GM12878 (cell line): ENCODE data around the gene GOSR1.
"Not testable (repeated sequence)": the region's sequence is repeated elsewhere in the genome, so short reads cannot be mapped to it uniquely, and the experiment has no call there.

ENCODE experiments used
- CEBPB ChIP-seq, 2 experiments: fragments of 150-350 bp in 1 of 2; IDR thresholded peaks; 2 replicates each; pipeline ENCODE4 v1.6.1; 2012 to 2014; ENCODE audit warnings: low read depth in 2 of 2, low read length in 2 of 2, borderline replicate concordance in 1 of 2, inconsistent platforms in 1 of 2
- FOS ChIP-seq: IDR thresholded peaks from 3 replicates; pipeline ENCODE4 v1.6.1; 2011; ENCODE audit warnings: borderline replicate concordance; ENCODE audit not compliant: insufficient read length; ENCODE audit errors: extremely low read depth
- NFXL1 ChIP-seq: fragments of 450-650 bp; IDR thresholded peaks from 2 replicates; pipeline ENCODE4 v1.6.1; 2017; ENCODE audit warnings: antibody characterized with exemption, mild to moderate bottlenecking, borderline replicate concordance
- NFYB ChIP-seq: IDR thresholded peaks from 2 replicates; pipeline ENCODE4 v1.6.1; 2011; ENCODE audit warnings: low read depth, mild to moderate bottlenecking, low read length, improper control_type of control experiment, moderate library complexity; ENCODE audit not compliant: insufficient read depth
- SMAD1 ChIP-seq: fragments of 450-650 bp; IDR thresholded peaks from 2 replicates; pipeline ENCODE4 v1.6.1; 2018; ENCODE audit warnings: mild to moderate bottlenecking, low read depth; ENCODE audit not compliant: partially characterized antibody
- YY1 ChIP-seq: IDR thresholded peaks from 2 replicates; pipeline ENCODE4 v1.6.1; 2011; ENCODE audit warnings: low read depth, mild to moderate bottlenecking, low read length
- TF ChIP-seq, protein P1 (sequence below): IDR thresholded peaks from 2 replicates; pipeline ENCODE4 v1.6.1; 2012; ENCODE audit warnings: low read depth, low read length, improper control_type of control experiment
- TF ChIP-seq, protein P2 (sequence below): fragments of 450-650 bp; formaldehyde crosslinking; IDR thresholded peaks from 2 replicates; pipeline ENCODE4 v1.4.0; 2020; ENCODE audit warnings: mild to moderate bottlenecking, moderate library complexity
- TF ChIP-seq, protein P3 (sequence below), 3 experiments: IDR thresholded peaks in 2 of 3; conservative IDR thresholded peaks in 1 of 3; 2 replicates each; pipeline ENCODE4 v1.5.1; 2011; ENCODE audit warnings: low read depth in 3 of 3, low read length in 3 of 3, mild to moderate bottlenecking in 3 of 3, control low read depth in 2 of 3, moderate library complexity in 2 of 3, inconsistent platforms in 1 of 3, mixed read lengths in 1 of 3; ENCODE audit not compliant: control insufficient read depth in 2 of 3, insufficient read depth in 1 of 3; ENCODE audit errors: extremely low read depth in 1 of 3
- TF ChIP-seq, protein P4 (sequence below): IDR thresholded peaks from 2 replicates; pipeline ENCODE4 v1.6.1; 2012; ENCODE audit warnings: low read depth, low read length, improper control_type of control experiment

DNA sequence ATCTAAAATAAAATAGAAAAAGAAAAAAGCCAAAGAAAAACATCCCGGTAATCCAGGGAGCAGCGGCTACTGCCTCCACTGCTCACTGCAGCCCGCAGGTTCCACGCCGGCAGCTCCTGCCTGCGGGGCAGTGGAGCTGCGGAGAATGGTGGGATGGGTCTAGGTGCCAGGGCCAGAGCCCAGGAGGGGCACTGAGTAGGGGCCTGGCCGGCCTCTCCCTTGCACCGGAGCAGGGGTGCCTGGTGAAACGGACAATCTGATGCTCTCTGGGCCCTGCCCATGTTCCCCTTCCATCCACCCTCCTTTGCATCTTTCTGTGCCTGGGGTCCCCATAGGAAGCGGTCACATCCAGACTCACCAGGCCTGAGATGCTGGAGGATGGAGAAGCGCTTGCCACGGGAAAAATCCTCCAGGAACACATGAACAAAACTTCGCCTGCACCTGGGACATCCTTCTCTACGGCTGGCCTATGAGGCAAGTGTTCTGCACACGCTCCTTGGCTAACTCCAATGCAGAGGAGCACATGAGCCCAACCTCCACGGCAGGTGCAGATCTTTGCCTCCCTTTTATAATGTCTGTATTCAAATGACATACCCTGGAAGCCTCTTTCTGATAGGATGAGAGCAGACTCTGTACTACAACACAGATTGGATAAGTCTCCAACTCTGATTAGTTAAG, 98.6 kb downstream of the GOSR1 start:
- TF ChIP-seq NFYB; SMAD1; NFXL1; CEBPB (IDR thresholded peaks at IDR 0.05; ENCODE audit: borderline replicate concordance in 1 of 2, low read depth in 2 of 2, low read length in 2 of 2); FOS; YY1: not testable (repeated sequence)
- TF ChIP-seq, protein P1, sequence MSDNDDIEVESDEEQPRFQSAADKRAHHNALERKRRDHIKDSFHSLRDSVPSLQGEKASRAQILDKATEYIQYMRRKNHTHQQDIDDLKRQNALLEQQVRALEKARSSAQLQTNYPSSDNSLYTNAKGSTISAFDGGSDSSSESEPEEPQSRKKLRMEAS, result not testable (repeated sequence)
- TF ChIP-seq, protein P2, sequence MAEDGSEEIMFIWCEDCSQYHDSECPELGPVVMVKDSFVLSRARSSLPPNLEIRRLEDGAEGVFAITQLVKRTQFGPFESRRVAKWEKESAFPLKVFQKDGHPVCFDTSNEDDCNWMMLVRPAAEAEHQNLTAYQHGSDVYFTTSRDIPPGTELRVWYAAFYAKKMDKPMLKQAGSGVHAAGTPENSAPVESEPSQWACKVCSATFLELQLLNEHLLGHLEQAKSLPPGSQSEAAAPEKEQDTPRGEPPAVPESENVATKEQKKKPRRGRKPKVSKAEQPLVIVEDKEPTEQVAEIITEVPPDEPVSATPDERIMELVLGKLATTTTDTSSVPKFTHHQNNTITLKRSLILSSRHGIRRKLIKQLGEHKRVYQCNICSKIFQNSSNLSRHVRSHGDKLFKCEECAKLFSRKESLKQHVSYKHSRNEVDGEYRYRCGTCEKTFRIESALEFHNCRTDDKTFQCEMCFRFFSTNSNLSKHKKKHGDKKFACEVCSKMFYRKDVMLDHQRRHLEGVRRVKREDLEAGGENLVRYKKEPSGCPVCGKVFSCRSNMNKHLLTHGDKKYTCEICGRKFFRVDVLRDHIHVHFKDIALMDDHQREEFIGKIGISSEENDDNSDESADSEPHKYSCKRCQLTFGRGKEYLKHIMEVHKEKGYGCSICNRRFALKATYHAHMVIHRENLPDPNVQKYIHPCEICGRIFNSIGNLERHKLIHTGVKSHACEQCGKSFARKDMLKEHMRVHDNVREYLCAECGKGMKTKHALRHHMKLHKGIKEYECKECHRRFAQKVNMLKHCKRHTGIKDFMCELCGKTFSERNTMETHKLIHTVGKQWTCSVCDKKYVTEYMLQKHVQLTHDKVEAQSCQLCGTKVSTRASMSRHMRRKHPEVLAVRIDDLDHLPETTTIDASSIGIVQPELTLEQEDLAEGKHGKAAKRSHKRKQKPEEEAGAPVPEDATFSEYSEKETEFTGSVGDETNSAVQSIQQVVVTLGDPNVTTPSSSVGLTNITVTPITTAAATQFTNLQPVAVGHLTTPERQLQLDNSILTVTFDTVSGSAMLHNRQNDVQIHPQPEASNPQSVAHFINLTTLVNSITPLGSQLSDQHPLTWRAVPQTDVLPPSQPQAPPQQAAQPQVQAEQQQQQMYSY (CRISPR knock-in tag), result not testable (repeated sequence)
- TF ChIP-seq, protein P3, sequence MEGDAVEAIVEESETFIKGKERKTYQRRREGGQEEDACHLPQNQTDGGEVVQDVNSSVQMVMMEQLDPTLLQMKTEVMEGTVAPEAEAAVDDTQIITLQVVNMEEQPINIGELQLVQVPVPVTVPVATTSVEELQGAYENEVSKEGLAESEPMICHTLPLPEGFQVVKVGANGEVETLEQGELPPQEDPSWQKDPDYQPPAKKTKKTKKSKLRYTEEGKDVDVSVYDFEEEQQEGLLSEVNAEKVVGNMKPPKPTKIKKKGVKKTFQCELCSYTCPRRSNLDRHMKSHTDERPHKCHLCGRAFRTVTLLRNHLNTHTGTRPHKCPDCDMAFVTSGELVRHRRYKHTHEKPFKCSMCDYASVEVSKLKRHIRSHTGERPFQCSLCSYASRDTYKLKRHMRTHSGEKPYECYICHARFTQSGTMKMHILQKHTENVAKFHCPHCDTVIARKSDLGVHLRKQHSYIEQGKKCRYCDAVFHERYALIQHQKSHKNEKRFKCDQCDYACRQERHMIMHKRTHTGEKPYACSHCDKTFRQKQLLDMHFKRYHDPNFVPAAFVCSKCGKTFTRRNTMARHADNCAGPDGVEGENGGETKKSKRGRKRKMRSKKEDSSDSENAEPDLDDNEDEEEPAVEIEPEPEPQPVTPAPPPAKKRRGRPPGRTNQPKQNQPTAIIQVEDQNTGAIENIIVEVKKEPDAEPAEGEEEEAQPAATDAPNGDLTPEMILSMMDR (IDR thresholded peaks at IDR 0.05 in 2 of 3, conservative IDR thresholded peaks at IDR 0.05 in 1 of 3; ENCODE audit: control insufficient read depth in 2 of 3, extremely low read depth in 1 of 3, insufficient read depth in 1 of 3, low read depth in 3 of 3, low read length in 3 of 3), result not testable (repeated sequence)
- TF ChIP-seq, protein P4, sequence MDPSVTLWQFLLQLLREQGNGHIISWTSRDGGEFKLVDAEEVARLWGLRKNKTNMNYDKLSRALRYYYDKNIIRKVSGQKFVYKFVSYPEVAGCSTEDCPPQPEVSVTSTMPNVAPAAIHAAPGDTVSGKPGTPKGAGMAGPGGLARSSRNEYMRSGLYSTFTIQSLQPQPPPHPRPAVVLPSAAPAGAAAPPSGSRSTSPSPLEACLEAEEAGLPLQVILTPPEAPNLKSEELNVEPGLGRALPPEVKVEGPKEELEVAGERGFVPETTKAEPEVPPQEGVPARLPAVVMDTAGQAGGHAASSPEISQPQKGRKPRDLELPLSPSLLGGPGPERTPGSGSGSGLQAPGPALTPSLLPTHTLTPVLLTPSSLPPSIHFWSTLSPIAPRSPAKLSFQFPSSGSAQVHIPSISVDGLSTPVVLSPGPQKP, result not testable (repeated sequence)
